Endothelial cell of umbilical vein (primary cell): ENCODE measurements around the gene IL36RN. TPM values are rescaled to one million over a fixed set of nuclear protein-coding genes. Genes with fewer than 3 reads are reported as not detected.

Source experiments
- BruUV-seq: library from RNA; stranded (reverse); fragments of 400-500 nt; replicated peaks from 2 replicates; lab custom pipeline; 2021; lab: Mats Ljungman, UMichigan
- CTCF ChIA-PET: fragments of 300-600, 350-600 bp; sonication (Branson Sonifier 250); formaldehyde crosslinking; loops from one replicate; lab custom pipeline; 2021; ENCODE audit warnings: antibody characterized with exemption, inconsistent platforms; lab: Charles Lee
- POLR2A ChIA-PET: fragments of 300-600, 350-600 bp; sonication (Branson Sonifier 250); formaldehyde crosslinking; loops from one replicate; lab custom pipeline; 2021; ENCODE audit warnings: antibody characterized with exemption, inconsistent platforms; lab: Charles Lee
- DNase-seq: peaks from one replicate; pipeline ENCODE4 v3.0.0-alpha.2; 2011; ENCODE audit warnings: low read depth, low spot score
- FAIRE-seq: peaks from 2 replicates; lab custom pipeline; 2011; peaks lifted over from hg19 to GRCh38; lab: Jason Lieb, UNC
- H2AFZ ChIP-seq: 2 replicates; pipeline ENCODE4 v1.6.0; 2012; ENCODE audit warnings: low read depth, low read length, control low read depth, inconsistent platforms
- H3K27ac ChIP-seq: 2 replicates; pipeline ENCODE4 v1.5.1; 2011; ENCODE audit warnings: low read depth, mild to moderate bottlenecking, control low read depth, low read length, moderate library complexity; ENCODE audit not compliant: insufficient read depth
- H3K27me3 ChIP-seq, 2 experiments: 2 replicates each; pipeline versions ENCODE4 v1.6.0 to v1.6.1; 2011; ENCODE audit warnings: low read length in 2 of 2, mixed read lengths in 1 of 2; ENCODE audit not compliant: control insufficient read depth in 2 of 2, insufficient read depth in 2 of 2
- H3K36me3 ChIP-seq, 2 experiments: 2 replicates in 1 of 2; 3 replicates in 1 of 2; pipeline ENCODE4 v1.5.1; 2011; ENCODE audit warnings: low read length in 2 of 2, mild to moderate bottlenecking in 1 of 2, moderate library complexity in 1 of 2; ENCODE audit not compliant: control insufficient read depth in 2 of 2, insufficient read depth in 2 of 2; ENCODE audit errors: extremely low read depth in 1 of 2
- H3K4me1 ChIP-seq: 3 replicates; pipeline ENCODE4 v1.5.1; 2011; ENCODE audit warnings: mild to moderate bottlenecking, low read length; ENCODE audit not compliant: control insufficient read depth, insufficient read depth; ENCODE audit errors: extremely low read depth
- H3K4me2 ChIP-seq: 2 replicates; pipeline ENCODE4 v1.6.1; 2011; ENCODE audit warnings: low read length, control low read depth, mixed read lengths; ENCODE audit not compliant: insufficient read depth
- H3K4me3 ChIP-seq, 3 experiments: fragments of 200-600 bp in 1 of 3; sonication (generic), shearing (Covaris generic) in 1 of 3; replicated peaks in 1 of 3; 2 replicates each; pipeline ENCODE4 v1.5.1; 2011 to 2016; ENCODE audit warnings: control low read depth in 3 of 3, low read length in 3 of 3, mild to moderate bottlenecking in 2 of 3, inconsistent platforms in 1 of 3, low read depth in 1 of 3, moderate library complexity in 1 of 3; ENCODE audit not compliant: insufficient read depth in 1 of 3
- H3K79me2 ChIP-seq: 2 replicates; pipeline ENCODE4 v1.6.0; 2012; ENCODE audit warnings: low read length, inconsistent platforms; ENCODE audit not compliant: control insufficient read depth, insufficient read depth
- H3K9ac ChIP-seq: replicated peaks from 2 replicates; pipeline ENCODE3; 2011; ENCODE audit warnings: low read length, control low read depth; ENCODE audit not compliant: insufficient read depth; ENCODE audit errors: extremely low read depth
- H3K9me1 ChIP-seq: replicated peaks from 3 replicates; pipeline ENCODE4 v1.6.0; 2011; ENCODE audit warnings: mild to moderate bottlenecking, low read length; ENCODE audit not compliant: control insufficient read depth, insufficient read depth; ENCODE audit errors: extremely low read depth
- H3K9me3 ChIP-seq: replicated peaks from 2 replicates; pipeline ENCODE4 v1.5.1; 2012; ENCODE audit warnings: low read length, inconsistent platforms; ENCODE audit not compliant: control insufficient read depth, insufficient read depth
- H4K20me1 ChIP-seq: replicated peaks from 2 replicates; pipeline ENCODE3; 2011; ENCODE audit warnings: mild to moderate bottlenecking, low read length; ENCODE audit not compliant: control insufficient read depth, insufficient read depth; ENCODE audit errors: extremely low read depth
- EZH2 ChIP-seq: IDR thresholded peaks from 2 replicates; pipeline ENCODE4 v1.6.1; 2012; ENCODE audit warnings: borderline replicate concordance, low read depth, mild to moderate bottlenecking, moderate library complexity, low read length, inconsistent platforms; ENCODE audit not compliant: severe bottlenecking
- FOS ChIP-seq: IDR thresholded peaks from 2 replicates; pipeline ENCODE4 v1.6.1; 2011; ENCODE audit warnings: mild to moderate bottlenecking, low read length, moderate library complexity, borderline replicate concordance; ENCODE audit not compliant: insufficient read depth
- GATA2 ChIP-seq: IDR thresholded peaks from 2 replicates; pipeline ENCODE4 v1.7.0; 2011; ENCODE audit warnings: low read depth, mild to moderate bottlenecking, moderate library complexity, mixed read lengths, low read length; ENCODE audit not compliant: insufficient read length, insufficient read depth
- JUN ChIP-seq: IDR thresholded peaks from 2 replicates; pipeline ENCODE4 v1.6.1; 2011; ENCODE audit warnings: borderline replicate concordance, low read depth; ENCODE audit not compliant: insufficient read length, insufficient read depth
- MAX ChIP-seq: IDR thresholded peaks from 2 replicates; pipeline ENCODE4 v1.6.1; 2011; ENCODE audit not compliant: insufficient read depth, insufficient read length
- MYC ChIP-seq: IDR thresholded peaks from one replicate; pipeline ENCODE4 v1.6.1; 2011; ENCODE audit warnings: mild to moderate bottlenecking, low read depth, low read length
- POLR2A ChIP-seq: IDR thresholded peaks from 2 replicates; pipeline ENCODE4 v1.6.1; 2012; ENCODE audit warnings: low read depth, mild to moderate bottlenecking, control low read depth, low read length
- POLR2AphosphoS5 ChIP-seq: IDR thresholded peaks from 2 replicates; pipeline ENCODE4 v1.6.1; 2012; ENCODE audit warnings: low read depth, mild to moderate bottlenecking, control low read depth, low read length, moderate library complexity; ENCODE audit not compliant: insufficient read depth
- dilution Hi-C: fragments of 300-500 bp; cut with MboI; formaldehyde crosslinking; loops from one replicate; pipeline ENCODE4 v1.15.0; 2019; ENCODE audit warnings: low sequenced_read_pairs; ENCODE audit not compliant: extremely low pct_ligation_motif_present
- intact Hi-C: fragments of 100-400 bp; cut with micrococcal nuclease; formaldehyde crosslinking; loops from one replicate; pipeline ENCODE4 v1.10.0; 2022
- polyA plus RNA-seq, 4 experiments: library from polyadenylated mRNA; depleted of rRNA in 3 of 4; stranded (reverse) in 3 of 4; unstranded in 1 of 4; fragments of >200 nt; gene quantifications; 2 replicates each; pipeline versions ENCODE4 v1.2.1 to v1.2.3, GENCODE V29; 2011 to 2012; ENCODE audit warnings: missing spikeins in 1 of 4
- total RNA-seq: library from RNA; stranded (reverse); gene quantifications from 2 replicates; pipeline ENCODE4 v1.2.3, GENCODE V29; 2021
- TF ChIP-seq, protein P1 (sequence below), 2 donors: IDR thresholded peaks; 1 replicate in 1 of 2; 2 replicates in 1 of 2; pipeline ENCODE4 v1.5.1; 2011; ENCODE audit warnings: low read length in 2 of 2, mild to moderate bottlenecking in 2 of 2, moderate library complexity in 2 of 2, control low read depth in 1 of 2, inconsistent platforms in 1 of 2, low read depth in 1 of 2; ENCODE audit not compliant: insufficient read depth in 1 of 2; ENCODE audit errors: extremely low read depth in 1 of 2

The IL36RN gene
- total and polyA plus RNA-seq, 2 donors (not counting 3 experiments of a cell fraction or from before 2014, with no cell fraction given): not detected

- DNase-seq: no peak
- no peaks in the 10 kb centered on the region for H3K9me1 ChIP-seq
- no peak for TF ChIP-seq EZH2
- TF ChIP-seq GATA2: no peak
- TF ChIP-seq FOS: no peak
- TF ChIP-seq, protein P1, sequence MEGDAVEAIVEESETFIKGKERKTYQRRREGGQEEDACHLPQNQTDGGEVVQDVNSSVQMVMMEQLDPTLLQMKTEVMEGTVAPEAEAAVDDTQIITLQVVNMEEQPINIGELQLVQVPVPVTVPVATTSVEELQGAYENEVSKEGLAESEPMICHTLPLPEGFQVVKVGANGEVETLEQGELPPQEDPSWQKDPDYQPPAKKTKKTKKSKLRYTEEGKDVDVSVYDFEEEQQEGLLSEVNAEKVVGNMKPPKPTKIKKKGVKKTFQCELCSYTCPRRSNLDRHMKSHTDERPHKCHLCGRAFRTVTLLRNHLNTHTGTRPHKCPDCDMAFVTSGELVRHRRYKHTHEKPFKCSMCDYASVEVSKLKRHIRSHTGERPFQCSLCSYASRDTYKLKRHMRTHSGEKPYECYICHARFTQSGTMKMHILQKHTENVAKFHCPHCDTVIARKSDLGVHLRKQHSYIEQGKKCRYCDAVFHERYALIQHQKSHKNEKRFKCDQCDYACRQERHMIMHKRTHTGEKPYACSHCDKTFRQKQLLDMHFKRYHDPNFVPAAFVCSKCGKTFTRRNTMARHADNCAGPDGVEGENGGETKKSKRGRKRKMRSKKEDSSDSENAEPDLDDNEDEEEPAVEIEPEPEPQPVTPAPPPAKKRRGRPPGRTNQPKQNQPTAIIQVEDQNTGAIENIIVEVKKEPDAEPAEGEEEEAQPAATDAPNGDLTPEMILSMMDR (IDR thresholded peaks at IDR 0.05; ENCODE audit: extremely low read depth in 1 of 2, insufficient read depth in 1 of 2, low read depth in 1 of 2, low read length in 2 of 2): no peak
- no peak for TF ChIP-seq MAX
- no peak for TF ChIP-seq POLR2A
- TF ChIP-seq POLR2AphosphoS5: no peak
- no peak for TF ChIP-seq MYC
- TF ChIP-seq JUN: no peak
- H3K79me2 ChIP-seq: no peaks in the 10 kb centered on the region
- no peaks in the 10 kb centered on the region for H4K20me1 ChIP-seq
- no peak for FAIRE-seq
- no peak overlapping the region for H3K4me3 ChIP-seq
- ChIA-PET CTCF (interaction anchor here (0.5 to 1.3 kb wide), 2 partner anchors 33 to 170 kb away, joined by 3 read pairs; no protein-coding TSS in a partner anchor), POLR2A (no interaction called here)
- no peak overlapping the region for H3K9ac ChIP-seq
- no peak overlapping the region for H3K27ac ChIP-seq
- no peaks in the 10 kb centered on the region for H3K36me3 ChIP-seq
- no peaks in the 10 kb centered on the region for H3K9me3 ChIP-seq
- H3K4me1 ChIP-seq: no peaks in the 10 kb centered on the region
- no peak overlapping the region for H3K4me2 ChIP-seq
- dilution Hi-C loops: no loop called here
- no peaks in the 10 kb centered on the region for H3K27me3 ChIP-seq
- intact Hi-C loops: no loop called here
- no peak overlapping the region for H2AFZ ChIP-seq
- no TSS peak for BruUV-seq
These were observed 52.1 kb downstream of the IL36RN start for GRCh38 chr2:113111121-113111520.
